ENCODE results near the gene MEIG1.
"Not testable (repeated sequence)": the region's sequence is repeated elsewhere in the genome, so short reads cannot be mapped to it uniquely, and the experiment has no call there.

The MEIG1 gene

DNA sequence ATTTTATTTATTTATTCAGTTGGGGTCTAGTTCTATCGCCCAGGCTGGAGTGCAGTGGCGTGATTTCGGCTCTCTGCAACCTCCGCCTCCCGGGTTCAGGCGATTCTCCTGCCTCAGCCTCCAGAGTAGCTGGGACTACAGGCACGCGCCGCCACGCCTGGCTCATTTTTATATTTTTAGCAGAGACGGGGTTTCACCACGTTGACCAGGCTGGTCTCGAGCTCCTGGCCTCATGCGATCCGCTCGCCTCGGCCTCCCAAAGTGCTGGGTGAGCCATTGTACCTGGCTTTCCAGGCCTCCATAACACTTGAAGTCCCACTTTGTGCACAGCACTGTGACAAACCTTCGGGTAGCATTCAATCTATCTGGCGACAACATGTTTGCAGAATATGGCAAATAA, 4.3 kb upstream of the MEIG1 start:
- no peak for DNase-seq (ENCODE audit: low read depth)

DNA sequence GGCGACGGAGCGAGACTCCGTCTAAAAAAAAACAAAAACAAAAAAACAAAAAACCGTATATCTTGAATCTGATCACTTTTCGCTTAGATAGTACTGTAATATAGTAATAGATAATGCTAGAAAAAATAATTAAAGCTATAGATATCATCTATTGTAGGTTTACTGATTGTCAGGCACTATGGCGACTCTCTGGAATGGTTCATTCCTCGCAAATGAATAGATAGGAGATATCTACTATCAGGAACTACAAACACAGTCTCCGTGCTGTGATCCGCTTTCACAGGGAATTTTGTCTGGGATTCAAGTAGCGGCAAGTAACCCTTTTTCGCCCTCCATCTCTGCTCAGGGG, 342 bp upstream of the MEIG1 start:
- no peak for DNase-seq (ENCODE audit: low read depth)

DNA sequence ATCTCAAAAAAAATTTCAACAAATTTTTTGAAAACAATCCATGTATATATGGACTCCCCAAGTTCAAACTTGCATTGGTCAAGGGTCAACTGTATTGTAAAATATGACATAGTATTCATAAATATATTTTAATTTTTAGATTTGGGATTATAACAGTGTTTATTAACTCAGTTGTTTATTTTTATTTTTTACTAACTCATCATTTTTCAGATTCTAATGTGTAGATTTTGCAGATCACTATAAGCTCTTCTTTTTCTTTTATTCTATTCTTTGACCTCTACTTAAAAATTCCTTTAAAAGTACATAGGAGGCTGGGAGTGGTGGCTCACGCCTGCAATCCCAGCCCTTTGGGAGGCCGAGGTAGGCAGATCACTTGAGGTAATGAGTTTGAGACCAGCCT, 8.7 kb downstream of the MEIG1 start:
- no peak for DNase-seq (ENCODE audit: low read depth)

DNA sequence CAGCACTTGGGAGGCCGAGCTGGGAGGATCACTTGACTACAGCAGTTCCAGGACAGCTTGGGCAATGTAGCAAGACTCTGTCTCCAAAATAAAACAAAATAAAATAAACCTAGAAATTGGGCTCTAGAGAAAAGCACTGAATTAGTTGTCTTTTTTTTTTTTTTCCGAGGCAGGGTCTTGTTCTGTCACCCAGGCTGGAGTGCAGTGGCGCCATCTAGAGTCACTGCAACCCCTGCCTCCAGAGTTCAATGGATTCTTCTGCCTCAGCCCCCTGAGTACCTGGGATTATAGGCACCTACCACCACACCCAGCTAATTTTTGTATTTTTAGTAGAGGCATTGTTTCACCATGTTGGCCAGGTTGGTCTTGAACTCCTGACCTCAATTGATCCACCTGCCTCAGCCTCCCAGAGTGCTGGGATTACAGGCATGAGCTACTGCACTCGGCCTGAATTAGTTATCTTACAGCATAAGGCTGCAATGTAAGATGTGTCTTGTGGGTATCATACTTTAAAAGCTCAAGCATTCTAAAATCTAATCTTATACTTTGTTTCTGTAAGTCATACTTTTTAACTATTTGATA, 12.8 kb downstream of the MEIG1 start:
- peak; percentile 9 for DNase-seq (ENCODE audit: low read depth)

DNA sequence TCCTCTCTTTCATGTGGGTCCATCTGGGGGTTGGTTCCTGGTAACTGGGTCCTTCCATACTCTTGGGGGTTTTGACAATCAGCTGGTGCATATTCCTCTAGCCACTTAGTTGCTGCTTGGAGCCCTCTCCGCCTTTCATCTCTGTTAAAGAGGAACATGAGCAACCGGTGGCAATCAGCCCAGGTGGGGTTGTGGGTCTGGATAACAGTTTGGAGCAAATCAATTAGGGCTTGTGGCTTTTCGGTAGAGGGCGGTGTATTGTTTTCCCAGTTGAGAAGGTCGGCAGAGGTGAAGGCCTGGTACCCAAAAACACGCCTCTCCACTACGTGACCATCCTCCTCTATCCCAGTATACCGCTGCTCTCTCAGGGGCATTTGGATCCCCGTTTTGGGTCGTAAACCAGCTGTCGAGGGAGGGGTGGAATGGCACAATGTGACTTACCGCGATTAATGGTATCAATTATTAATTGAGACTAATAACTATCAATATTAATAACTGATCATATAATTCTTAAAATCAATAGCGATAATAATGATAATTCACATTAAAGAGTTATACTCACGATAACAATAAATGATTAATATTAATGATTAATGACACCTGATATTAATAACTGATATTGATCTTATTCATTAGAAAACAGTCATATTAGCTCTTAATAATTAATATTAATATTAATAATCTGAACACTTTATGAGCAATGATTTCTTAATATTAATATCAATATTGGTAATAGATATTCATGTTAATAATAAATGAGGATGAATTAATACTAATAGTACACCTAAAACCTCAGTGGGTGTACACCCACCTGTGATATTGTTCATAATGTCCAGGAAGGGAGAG, 15.2 kb downstream of the MEIG1 start:
- not testable (repeated sequence) for DNase-seq (ENCODE audit: low read depth)

DNA sequence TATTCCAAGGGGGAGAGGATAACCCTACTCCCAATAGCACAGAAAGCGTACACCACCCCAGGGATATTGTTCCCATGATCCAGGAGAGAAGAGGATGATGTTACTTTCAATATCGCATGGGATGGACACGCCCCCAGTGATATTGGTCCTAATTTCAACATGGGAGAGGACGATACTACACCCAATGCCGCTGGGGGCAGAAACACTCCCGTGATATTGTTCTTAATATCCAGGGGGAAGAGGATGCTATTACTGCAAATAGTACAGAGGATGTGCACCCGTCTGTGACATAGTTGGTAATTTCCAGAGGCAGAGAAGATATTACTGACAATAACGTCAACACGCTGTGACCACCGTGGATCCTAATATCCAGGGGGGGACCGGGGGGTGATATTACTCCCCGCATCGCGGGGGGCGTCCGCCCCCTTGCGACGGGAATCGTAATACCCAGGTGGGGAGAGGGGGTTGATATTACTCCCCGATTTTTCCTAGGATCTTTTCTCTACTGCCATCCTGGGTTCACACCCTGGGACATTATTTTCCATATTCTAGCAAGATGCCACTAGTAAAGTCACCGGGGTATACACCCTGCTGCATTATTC, 16.6 kb downstream of the MEIG1 start:
- DNase-seq (ENCODE audit: low read depth), result no peak

DNA sequence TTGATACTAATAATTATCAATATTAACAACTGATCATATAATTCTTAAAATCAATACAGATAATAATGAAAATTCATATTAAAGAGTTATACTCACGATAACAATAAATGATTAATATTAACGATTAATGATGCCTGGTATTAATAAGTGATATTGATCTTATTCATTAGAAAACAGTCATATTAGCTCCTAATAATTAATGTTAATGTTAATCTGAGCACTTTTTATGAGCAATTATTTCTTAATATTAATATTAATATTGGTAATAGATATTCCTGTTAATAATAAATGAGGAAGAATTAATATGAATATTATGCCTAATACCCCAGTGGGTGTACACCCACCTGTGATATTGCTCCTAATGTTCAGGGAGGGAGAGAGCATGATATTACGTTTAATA, 23.6 kb downstream of the MEIG1 start:
- no peak for DNase-seq (ENCODE audit: low read depth)

DNA sequence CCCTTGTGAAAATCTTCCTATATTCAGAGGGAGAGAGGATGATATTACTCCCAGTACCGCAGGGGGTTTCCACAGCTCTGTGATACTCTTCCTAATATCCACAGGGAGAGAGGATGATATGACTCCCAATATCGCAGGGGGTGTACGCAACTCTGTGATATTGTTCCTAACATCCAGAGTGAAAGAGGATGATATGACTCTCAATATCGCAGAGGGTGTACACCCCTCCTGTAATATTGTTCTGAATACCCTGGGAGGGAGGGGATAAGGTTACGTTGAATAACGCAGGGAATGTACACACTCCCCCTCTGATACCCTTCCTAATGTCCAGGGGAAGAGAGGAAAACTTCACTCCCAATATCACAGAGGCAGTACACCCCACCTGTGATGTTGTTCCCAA, 30.4 kb downstream of the MEIG1 start:
- not testable (repeated sequence) for DNase-seq (ENCODE audit: low read depth)

DNA sequence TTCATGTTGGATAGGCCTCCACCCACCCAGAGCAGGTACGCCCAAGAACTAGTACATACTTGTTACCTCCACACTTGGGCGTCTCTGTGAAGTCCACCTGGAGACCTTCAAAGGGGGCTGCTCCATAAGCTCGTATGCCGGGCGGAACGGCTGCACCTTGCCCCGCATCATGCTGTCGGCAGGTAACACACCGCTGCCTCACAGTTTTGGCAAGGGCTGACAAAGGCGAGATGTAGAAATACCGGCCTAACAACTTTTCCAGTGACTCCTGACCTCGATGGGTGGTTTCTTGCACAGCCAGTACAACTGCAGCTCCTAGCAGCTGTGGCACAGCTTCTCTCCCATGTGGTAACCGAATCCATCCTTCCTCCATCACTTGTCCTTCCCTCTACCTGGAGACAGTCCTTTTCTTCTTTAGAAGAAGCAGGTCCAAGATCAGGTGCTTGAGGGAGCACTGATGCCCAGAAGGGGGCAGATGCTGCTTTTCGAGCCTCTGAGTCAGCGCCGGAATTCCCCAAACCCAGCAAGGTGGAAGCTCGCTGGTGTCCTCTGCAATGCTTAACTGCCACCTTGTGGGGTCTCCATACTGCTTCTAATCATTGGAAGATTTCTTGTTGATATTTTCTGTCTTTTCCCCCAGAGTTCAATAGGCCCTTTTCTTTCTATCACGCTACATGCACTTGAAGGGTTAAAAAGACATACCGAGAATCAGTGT, 32.0 kb downstream of the MEIG1 start:
- DNase-seq (ENCODE audit: low read depth), result peak; percentile 4

DNA sequence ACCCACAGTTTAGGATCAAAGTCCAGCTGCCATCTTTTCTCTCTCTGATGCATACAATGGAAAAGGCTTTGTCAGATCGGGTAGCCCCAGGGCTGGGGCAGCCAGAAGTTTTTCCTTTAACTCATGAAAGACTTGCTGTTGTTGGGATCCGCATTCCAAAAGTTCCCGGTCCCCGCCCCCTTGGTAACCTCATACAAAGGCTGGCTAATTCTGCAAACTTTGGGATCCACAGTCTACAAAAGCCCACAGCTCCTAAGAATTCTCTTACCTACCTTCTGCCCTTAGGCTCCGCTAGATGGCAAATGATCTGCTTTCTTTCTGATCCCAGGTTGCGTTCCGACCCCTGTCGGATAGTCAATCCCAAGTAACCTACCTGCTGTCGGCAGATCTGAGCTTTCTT, 33.1 kb downstream of the MEIG1 start:
- DNase-seq (ENCODE audit: low read depth), result not testable (repeated sequence)

DNA sequence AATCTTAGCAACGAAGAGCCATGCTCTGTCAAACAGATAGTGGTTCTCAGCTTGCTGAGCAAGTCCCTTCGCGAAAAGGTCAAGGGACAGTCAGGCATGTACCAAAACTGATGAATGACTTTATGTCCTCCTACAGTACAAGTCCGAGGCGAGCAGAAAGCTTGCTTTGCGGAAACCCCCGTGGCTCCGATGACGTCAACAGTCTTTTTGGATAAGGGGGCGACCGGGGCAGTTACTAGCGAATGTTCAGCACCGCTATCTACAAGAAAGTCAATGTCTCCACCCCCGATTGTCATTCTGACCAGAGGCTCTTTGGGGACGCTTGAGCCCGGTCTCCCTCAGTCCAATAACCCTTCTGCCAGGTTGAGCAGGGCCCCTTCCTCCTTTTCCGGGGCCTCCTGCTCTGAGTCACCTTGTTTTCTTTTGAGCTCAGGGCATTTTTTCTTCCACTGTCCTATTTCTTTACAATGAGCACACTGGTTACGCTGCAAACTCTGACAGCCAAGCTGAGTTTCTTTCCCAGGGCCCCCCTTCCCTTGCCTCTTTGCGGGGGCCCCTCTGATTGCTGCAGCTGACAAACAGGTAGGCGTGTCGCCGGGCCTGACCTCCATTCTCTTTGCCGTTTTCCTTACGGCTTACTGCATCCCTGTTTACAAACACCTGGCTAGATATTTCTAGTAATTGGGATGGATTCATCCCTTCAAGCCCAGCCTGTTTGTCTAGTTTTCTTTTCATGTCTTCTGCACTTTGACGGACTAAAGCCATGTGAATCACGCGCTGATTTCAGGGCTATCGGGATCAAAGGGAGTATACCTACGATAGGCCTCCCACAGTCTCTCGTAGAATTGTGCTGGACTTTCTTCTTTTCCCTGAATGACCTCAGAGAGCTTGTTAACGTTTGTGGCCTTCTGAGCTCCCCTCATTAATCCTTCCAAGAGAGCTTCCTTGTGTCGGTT, 34.6 kb downstream of the MEIG1 start:
- DNase-seq (ENCODE audit: low read depth), result not testable (repeated sequence)

DNA sequence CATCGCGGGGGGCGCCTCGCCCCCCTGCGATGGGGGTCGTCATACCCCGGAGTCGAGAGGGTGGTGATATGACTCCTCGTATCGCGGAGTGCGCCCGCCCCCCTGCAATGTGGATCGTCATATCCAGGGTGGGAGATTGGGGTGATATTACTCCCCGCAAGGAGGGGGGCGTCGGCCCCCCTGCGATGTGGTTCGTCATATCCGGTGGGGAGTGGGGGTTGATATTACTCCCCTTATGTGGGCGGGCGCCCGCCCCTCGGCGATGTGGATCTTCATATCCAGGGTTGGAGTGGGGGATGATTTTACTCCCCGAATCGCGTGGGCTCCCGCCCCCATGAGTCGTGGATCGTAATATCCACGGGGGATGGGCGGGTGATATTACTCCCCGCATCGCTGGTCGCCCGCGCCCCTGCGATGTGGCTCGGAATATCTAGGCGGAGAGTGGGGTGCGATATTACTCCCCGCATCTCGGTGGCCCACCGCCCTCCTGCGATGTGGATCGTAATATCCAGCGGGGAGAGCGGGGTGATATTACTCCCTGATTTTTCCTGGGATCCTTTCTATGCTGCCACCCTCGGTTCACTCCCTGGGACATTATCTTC, 36.9 kb downstream of the MEIG1 start:
- no peak for DNase-seq (ENCODE audit: low read depth)

DNA sequence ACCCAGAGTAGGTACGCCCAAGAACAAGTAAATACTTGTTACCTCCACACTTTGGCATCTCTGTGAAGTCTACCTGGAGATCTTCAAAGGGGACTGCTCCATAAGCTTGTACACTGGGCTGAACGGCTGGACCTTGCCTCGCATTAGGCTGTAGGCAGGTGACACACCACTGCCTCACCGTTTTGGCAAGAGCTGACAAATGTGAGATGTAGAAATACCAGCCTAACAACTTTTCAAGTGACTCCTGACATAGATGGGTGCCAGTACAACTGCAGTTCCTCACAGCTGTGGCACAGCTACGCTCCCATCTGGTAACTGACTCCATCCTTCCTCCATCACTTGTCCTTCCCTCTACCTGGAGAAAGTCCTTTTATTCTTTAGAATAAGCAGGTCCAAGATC, 54.3 kb downstream of the MEIG1 start:
- not testable (repeated sequence) for DNase-seq (ENCODE audit: low read depth)

DNA sequence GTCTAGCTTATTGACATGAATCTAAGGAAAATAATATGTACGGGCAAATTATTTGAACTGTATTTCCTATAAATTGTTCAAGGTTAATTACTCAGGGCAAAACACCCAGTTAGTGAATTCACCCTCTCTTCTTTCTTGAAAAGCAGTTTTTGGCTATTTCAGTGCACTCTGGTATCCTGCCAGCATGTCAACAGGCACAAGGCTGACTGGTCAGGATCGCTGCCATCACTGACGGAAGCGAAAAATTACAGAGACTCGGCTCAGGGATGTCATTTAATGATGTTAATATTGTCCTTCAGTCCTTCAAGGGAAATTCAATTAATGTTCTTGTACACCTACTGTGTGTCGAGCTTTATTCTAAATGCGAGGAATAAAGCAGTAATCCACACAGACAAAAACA, 56.3 kb downstream of the MEIG1 start:
- DNase-seq (ENCODE audit: low read depth), result no peak

DNA sequence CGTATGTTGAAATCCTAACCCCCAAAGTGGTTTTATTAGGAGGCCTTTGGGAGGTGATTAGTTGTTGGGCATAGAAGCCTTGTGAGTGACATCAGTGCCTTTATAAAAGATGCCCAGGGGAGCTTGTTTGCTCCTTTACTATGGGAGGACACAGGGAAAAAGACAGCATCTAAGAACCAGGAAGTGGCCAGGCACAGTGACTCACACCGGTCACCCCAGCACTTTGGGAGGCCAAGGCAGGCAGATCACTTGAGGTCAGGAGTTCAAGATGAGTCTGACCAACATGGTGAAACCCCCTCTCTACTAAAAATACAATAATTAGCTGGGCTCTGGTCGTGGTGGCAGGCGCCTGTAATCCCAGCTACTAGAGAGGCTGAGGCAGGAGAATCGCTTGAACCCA, 61.8 kb downstream of the MEIG1 start:
- DNase-seq (ENCODE audit: low read depth), result not testable (repeated sequence)
